PC-9 (cell line): Measurements from ENCODE around the gene ZGRF1. TPM values are rescaled to one million over a fixed set of nuclear protein-coding genes. Genes with fewer than 3 reads are reported as not detected.

Source experiments
- BruUV-seq: library from RNA; stranded (reverse); fragments of 400-500 nt; replicated peaks from 2 replicates; lab custom pipeline; 2021; lab: Mats Ljungman, UMichigan
- CTCF ChIA-PET: fragments of 300-600 bp; sonication (Branson Sonifier 250); formaldehyde crosslinking; loops from one replicate; lab custom pipeline; 2022; ENCODE audit warnings: antibody characterized with exemption; lab: Charles Lee
- POLR2A ChIA-PET: fragments of 300-600 bp; sonication (Branson Sonifier 250); formaldehyde crosslinking; loops from one replicate; lab custom pipeline; 2022; ENCODE audit warnings: antibody characterized with exemption; ENCODE audit not compliant: unreplicated experiment; lab: Charles Lee
- DNase-seq, 2 experiments: peaks; one replicate each; pipeline versions ENCODE4 v3.0.0 to v3.0.0-alpha.2; 2015 to 2022; ENCODE audit warnings: mixed read lengths in 1 of 2
- H2AFZ ChIP-seq: fragments of 200-600 bp; sonication (generic); 2 replicates; pipeline ENCODE4 v1.8.1; 2017; ENCODE audit warnings: antibody characterized with exemption
- H3F3A ChIP-seq: fragments of 200-600 bp; sonication (generic); 2 replicates; pipeline ENCODE4 v1.8.1; 2017; ENCODE audit warnings: antibody characterized with exemption, mild to moderate bottlenecking, low read depth; ENCODE audit not compliant: insufficient read depth
- H3K27ac ChIP-seq: fragments of 200-600 bp; sonication (generic); 2 replicates; pipeline ENCODE4 v1.6.1; 2016; ENCODE audit warnings: mixed run types
- H3K27me3 ChIP-seq: fragments of 200-600 bp; sonication (generic); 2 replicates; pipeline ENCODE4 v1.6.1; 2016; ENCODE audit warnings: low read depth, mixed run types; ENCODE audit not compliant: insufficient read depth
- H3K36me3 ChIP-seq: fragments of 200-600 bp; sonication (generic); 2 replicates; pipeline ENCODE4 v1.6.1; 2016; ENCODE audit warnings: low read depth, mixed run types
- H3K4me1 ChIP-seq: fragments of 200-600 bp; sonication (generic); replicated peaks from 2 replicates; pipeline ENCODE4 v1.6.1; 2016; ENCODE audit warnings: mixed run types; ENCODE audit not compliant: insufficient read depth
- H3K4me2 ChIP-seq: fragments of 200-600 bp; sonication (generic); 2 replicates; pipeline ENCODE4 v1.6.1; 2017; ENCODE audit warnings: mixed run types
- H3K4me3 ChIP-seq: fragments of 200-600 bp; sonication (generic); 2 replicates; pipeline ENCODE4 v1.6.1; 2016; ENCODE audit warnings: mixed run types
- H3K79me2 ChIP-seq: fragments of 200-600 bp; sonication (generic); 2 replicates; pipeline ENCODE4 v1.6.1; 2017; ENCODE audit warnings: low read depth, mixed run types
- H3K9me2 ChIP-seq: fragments of 200-600 bp; sonication (generic); 2 replicates; pipeline ENCODE4 v1.8.1; 2017; ENCODE audit warnings: mild to moderate bottlenecking; ENCODE audit not compliant: insufficient read depth
- H3K9me3 ChIP-seq: fragments of 200-600 bp; sonication (generic); 2 replicates; pipeline ENCODE4 v1.8.1; 2016; ENCODE audit warnings: low read depth; ENCODE audit not compliant: insufficient read depth
- H4K20me1 ChIP-seq: fragments of 200-600 bp; sonication (generic); 2 replicates; pipeline ENCODE4 v1.8.1; 2017; ENCODE audit not compliant: insufficient read depth
- CTCF ChIP-seq: fragments of 200-600 bp; sonication (generic); conservative IDR thresholded peaks from 2 replicates; pipeline ENCODE4 v1.6.1; 2017; ENCODE audit warnings: mixed run types, antibody characterized with exemption, mild to moderate bottlenecking, moderate library complexity
- EZH2 ChIP-seq: fragments of 200-600 bp; sonication (generic); IDR thresholded peaks from 2 replicates; pipeline ENCODE4 v1.8.0; 2017; ENCODE audit warnings: antibody characterized with exemption, low read depth
- intact Hi-C: fragments of 100-400 bp; cut with micrococcal nuclease; formaldehyde crosslinking; loops from one replicate; pipeline ENCODE4 v1.10.0; 2022; ENCODE audit not compliant: unreplicated experiment
- total RNA-seq: library from RNA; stranded (reverse); gene quantifications from 2 replicates; pipeline ENCODE4 v1.2.3, GENCODE V29; 2021

The ZGRF1 gene
- total RNA-seq, 1 experiment from 2014 or later = 17.3 TPM

- no peaks in the 10 kb centered on the region for H3F3A ChIP-seq
- BruUV-seq = no TSS peak
- no peak overlapping the region for H3K4me2 ChIP-seq
- no peak for DNase-seq
- H3K36me3 ChIP-seq = no peaks in the 10 kb centered on the region
- no peaks in the 10 kb centered on the region for H4K20me1 ChIP-seq
- H3K79me2 ChIP-seq = no peaks in the 10 kb centered on the region
- CTCF ChIA-PET = no interaction called here
- no peak overlapping the region for H3K27ac ChIP-seq
- H3K9me3 ChIP-seq = no peaks in the 10 kb centered on the region
- H2AFZ ChIP-seq = no peak overlapping the region
- no peaks in the 10 kb centered on the region for H3K9me2 ChIP-seq
- no peak overlapping the region for H3K4me3 ChIP-seq
- intact Hi-C loops = no loop called here
- POLR2A ChIA-PET = interaction anchor here (0.9 kb wide), 1 partner anchor 233 kb away, joined by 15 read pairs; no protein-coding TSS in a partner anchor
- H3K27me3 ChIP-seq = peaks cover 10% of the 10 kb centered on the region; the same call in 1 of the 2 replicates
- no peak for TF ChIP-seq CTCF
- TF ChIP-seq EZH2 = no peak
- H3K4me1 ChIP-seq = no peaks in the 10 kb centered on the region
These were observed 128.4 kb downstream of the ZGRF1 start for GRCh38 chr4:112508356-112508755.

- Histone ChIP-seq H3K4me1 (no peaks in the 10 kb centered on the region), H3K36me3 (no peaks in the 10 kb centered on the region), H3K9me2 (no peaks in the 10 kb centered on the region), H3K9me3 (no peaks in the 10 kb centered on the region), H3F3A (no peaks in the 10 kb centered on the region), H3K27me3 (peaks cover 7% of the 10 kb centered on the region; the same call in 1 of the 2 replicates), H3K4me2 (no peak overlapping the region), H3K79me2 (no peaks in the 10 kb centered on the region), H2AFZ (no peak overlapping the region), H4K20me1 (no peaks in the 10 kb centered on the region), H3K27ac (no peak overlapping the region), H3K4me3 (no peak overlapping the region)
- intact Hi-C loops = no loop called here
- ChIA-PET POLR2A (no interaction called here), CTCF (no interaction called here)
- no peak for DNase-seq
- TF ChIP-seq EZH2 = no peak
- no peak for TF ChIP-seq CTCF
- no TSS peak for BruUV-seq
These were observed 131.9 kb downstream of the ZGRF1 start for GRCh38 chr4:112504807-112505206.

GRCh38 chr4:112502871-112503270 lies 133.8 kb downstream of the ZGRF1 start:
- ChIA-PET CTCF (no interaction called here), POLR2A (interaction anchor here (0.6 kb wide), 1 partner anchor 48 kb away, joined by 6 read pairs; no protein-coding TSS in a partner anchor)
- H3K4me3 ChIP-seq = no peak overlapping the region
- no peak overlapping the region for H3K27ac ChIP-seq
- no peaks in the 10 kb centered on the region for H3K9me2 ChIP-seq
- H2AFZ ChIP-seq = no peak overlapping the region
- no TSS peak for BruUV-seq
- no peaks in the 10 kb centered on the region for H3K36me3 ChIP-seq
- no peak for TF ChIP-seq EZH2
- no peak for TF ChIP-seq CTCF
- no peaks in the 10 kb centered on the region for H4K20me1 ChIP-seq
- no peak overlapping the region for H3K4me2 ChIP-seq
- DNase-seq = no peak
- no peaks in the 10 kb centered on the region for H3K4me1 ChIP-seq
- H3K79me2 ChIP-seq = no peaks in the 10 kb centered on the region
- no peaks in the 10 kb centered on the region for H3F3A ChIP-seq
- no peaks in the 10 kb centered on the region for H3K27me3 ChIP-seq
- intact Hi-C loops = no loop called here
- no peaks in the 10 kb centered on the region for H3K9me3 ChIP-seq
